ENCODE data around the gene SLC38A11. TPM values are rescaled to one million over a fixed set of nuclear protein-coding genes. Genes with fewer than 3 reads are reported as not detected.

Gene SLC38A11
- total RNA-seq, 1 experiment from 2014 or later, result not detected

DNA sequence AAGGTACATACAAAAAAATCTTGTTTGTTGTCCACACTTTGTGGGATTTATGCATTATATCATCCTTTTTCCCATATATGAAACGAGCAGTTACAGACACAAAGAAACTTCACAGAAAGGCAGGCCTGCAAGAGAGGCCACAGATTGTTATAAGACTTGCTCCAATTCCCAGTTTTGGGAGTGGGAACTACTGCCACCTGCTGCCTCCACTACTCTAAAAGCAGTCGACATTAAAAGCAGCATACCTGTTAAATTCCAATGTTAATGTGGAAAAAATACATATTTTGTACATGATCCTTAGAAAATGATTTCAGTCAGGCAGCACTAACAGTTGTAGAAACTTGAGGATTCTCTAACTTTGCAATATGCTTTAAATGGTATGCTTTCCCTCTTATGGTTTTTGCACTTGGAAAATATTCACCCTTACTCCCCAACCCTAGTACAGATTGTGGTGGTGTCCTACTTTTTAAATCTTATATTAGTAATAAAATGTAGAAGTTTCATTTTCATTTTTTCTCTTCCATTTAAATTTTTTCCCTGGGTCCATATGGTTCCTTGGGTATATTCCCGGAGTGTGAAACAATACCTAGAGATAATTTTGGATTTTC is 37.9 kb downstream of the SLC38A11 start:
- peak; percentile 47 for DNase-seq (ENCODE audit: low read depth)

GRCh38 chr2:164915566-164915965 is 39.8 kb downstream of the SLC38A11 start:
- no peak for DNase-seq (ENCODE audit: low read depth)

GRCh38 chr2:164913640-164914350 is 41.5 kb downstream of the SLC38A11 start:
- peak; percentile 13 for DNase-seq (ENCODE audit: low read depth)

- no peak for DNase-seq (ENCODE audit: low read depth)
These were observed 42.3 kb downstream of the SLC38A11 start for GRCh38 chr2:164913011-164913410.

DNA sequence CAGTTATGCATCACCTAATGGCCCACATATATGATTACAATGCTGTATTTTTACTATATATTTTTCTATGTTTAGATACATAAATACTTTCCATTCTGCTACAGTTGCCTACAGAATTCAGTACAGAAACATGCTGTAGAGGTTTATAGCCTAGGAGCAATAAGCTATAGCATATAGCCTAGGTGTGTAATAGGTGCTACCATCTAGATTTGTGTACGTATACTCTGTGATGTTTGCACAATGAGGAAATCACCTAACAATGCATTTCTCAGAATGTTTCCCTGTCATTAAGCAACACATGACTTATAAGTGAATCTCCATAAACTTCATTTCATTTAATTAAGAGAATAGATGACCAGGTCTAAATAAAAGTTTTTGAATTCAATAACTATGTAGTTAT is 43.5 kb downstream of the SLC38A11 start:
- DNase-seq (ENCODE audit: low read depth), result no peak

GRCh38 chr2:164910101-164910899 is 45.0 kb downstream of the SLC38A11 start:
- DNase-seq (ENCODE audit: low read depth), result peak; percentile 61

DNA sequence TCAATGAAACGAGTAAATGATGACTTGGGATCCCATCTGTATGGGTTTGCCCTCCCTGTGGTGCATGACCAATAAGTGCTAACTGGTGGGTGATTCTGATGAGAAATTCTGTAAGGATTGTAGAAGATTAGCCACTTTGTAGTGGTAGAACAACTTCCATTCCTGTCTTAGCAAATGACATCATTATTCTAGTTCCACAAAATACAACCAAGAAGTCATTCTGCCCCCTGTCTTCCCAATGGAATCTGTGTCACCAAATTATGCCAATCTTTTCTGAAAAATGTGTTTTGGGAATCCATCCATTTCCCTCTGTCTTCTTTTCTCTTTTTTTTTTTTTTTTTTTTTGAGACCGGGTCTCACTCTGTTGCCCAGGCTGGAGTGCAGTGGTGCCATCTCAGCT is 48.4 kb downstream of the SLC38A11 start:
- no peak for DNase-seq (ENCODE audit: low read depth)

GRCh38 chr2:164905307-164905706 is 50.0 kb downstream of the SLC38A11 start:
- no peak for DNase-seq (ENCODE audit: low read depth)

GRCh38 chr2:164903951-164904350 is 51.4 kb downstream of the SLC38A11 start:
- peak; percentile 25 for DNase-seq (ENCODE audit: low read depth)

DNA sequence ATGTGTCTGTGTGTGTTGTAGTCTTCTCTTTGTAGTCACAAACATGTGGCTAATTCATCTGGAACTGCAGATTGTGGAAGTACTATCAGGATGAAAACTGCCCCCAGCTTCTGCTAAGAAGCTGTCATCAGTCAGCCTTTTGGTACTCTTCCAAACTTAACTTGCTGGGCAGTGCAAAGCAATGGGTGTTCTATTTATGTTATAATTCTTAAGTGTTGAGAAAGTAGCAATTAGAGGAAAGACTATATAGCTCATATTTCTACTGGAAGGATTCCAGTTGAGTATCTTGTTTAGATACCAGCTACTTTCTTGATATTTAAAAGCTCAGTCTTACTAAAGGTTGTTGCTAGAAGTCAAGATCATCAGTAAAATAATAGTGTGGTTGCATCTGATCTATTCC is 52.1 kb downstream of the SLC38A11 start:
- no peak for DNase-seq (ENCODE audit: low read depth)

DNA sequence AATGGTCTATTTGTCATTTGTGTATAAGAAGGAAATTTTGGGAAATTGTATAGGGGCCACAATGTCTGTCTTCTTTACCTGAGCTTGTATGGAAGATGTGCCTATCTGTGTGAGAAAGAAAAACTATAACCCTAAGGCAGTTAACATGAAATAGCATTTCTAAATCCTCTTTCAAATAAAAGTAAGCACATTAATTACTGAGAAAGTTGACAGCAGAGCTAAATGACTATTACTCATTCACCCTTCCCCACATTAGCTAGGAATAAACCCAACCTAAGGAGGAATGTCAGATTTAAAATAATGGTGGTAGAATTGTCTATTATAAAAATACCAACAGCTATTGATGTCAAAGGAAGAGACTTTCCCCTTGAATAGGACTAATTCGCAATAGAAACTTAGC is 56.2 kb downstream of the SLC38A11 start:
- no peak for DNase-seq (ENCODE audit: low read depth)

DNA sequence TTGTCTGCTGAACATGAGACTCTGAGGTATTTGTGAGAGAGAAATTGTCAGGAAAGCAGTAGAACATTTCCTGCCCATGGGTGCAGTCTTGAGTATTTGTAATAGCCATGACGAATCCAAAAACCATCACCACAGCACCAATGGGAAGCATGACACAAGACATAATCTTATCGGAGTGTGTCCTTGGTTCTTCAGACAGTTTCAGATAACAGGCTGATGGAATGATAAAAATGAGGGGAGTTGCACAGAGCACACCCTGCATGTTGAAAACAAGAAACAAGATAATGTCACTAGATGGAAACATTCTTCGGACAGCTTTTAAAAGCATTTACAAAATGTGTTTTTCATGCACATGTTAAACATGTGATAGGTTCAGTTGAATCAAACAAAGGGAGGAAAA is 56.9 kb downstream of the SLC38A11 start:
- DNase-seq (ENCODE audit: low read depth), result peak; percentile 59

GRCh38 chr2:164897469-164898260 is 57.7 kb downstream of the SLC38A11 start:
- DNase-seq (ENCODE audit: low read depth), result no peak

GRCh38 chr2:164896634-164897355 is 58.5 kb downstream of the SLC38A11 start:
- DNase-seq (ENCODE audit: low read depth), result peak; percentile 91

DNA sequence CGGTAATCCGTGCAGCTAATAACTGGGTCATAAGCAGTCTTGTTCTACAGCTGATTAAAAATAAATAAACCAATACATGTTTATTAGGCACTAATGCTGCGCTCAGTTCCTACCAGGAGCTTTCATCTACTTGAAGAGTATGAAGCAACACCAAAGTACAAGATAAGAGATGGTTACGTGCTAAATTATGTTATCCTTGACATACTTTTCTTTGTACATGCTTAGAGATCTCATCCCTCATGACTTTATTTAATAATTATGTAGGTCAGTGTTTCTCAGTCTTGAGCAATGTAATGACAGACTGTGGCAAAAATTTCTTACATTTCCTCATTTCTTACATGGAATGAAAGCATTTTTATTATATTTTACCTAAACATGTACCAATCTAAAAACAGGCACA is 59.1 kb downstream of the SLC38A11 start:
- DNase-seq (ENCODE audit: low read depth), result no peak

GRCh38 chr2:164891460-164891859 is 63.9 kb downstream of the SLC38A11 start:
- no peak for DNase-seq (ENCODE audit: low read depth)

- no peak for DNase-seq (ENCODE audit: low read depth)
These were observed 64.8 kb downstream of the SLC38A11 start for GRCh38 chr2:164890544-164890943.

DNA sequence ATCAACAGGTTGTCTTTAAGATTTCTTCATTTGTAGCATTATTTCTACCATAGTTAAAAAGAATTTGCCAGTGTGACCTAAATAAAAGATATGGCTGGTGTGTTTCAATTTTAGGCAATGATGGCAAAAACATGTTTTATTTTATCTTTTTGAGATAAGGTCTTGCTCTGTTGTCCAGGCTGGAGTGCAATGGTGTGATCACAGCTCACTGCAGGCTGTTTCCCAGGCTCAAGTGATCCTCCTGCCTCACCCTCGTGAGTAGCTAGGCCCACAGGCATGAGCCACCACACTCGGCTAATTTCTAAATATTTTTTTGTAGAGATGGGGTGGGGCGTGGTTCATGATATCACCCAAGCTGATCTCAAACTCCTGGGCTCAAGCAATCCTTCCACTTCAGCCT is 66.7 kb downstream of the SLC38A11 start:
- DNase-seq (ENCODE audit: low read depth), result no peak

- DNase-seq (ENCODE audit: low read depth), result no peak
These were observed 67.7 kb downstream of the SLC38A11 start for GRCh38 chr2:164887434-164888144.

DNA sequence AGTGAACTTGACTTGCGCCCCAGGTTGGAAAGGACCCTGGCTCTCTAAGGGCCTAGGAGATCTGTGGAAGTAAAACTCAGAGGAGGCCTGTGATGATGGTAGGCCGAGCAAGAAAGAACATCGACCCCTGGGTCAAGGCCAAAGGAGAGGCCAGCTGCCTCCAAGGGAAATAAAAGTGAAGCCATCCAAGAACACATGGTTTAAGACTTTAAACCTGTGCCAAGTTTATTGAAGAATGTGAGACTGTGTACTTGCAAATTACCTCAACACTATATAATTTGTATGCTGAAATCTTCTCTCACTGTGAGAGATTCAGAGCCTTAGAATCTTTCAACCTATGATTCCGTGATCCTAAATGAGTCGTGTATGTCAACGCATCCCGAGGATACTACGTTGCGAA is 73.0 kb downstream of the SLC38A11 start:
- no peak for DNase-seq (ENCODE audit: low read depth)
